Measurements from ENCODE around the gene PTGER4.

The PTGER4 gene

DNA sequence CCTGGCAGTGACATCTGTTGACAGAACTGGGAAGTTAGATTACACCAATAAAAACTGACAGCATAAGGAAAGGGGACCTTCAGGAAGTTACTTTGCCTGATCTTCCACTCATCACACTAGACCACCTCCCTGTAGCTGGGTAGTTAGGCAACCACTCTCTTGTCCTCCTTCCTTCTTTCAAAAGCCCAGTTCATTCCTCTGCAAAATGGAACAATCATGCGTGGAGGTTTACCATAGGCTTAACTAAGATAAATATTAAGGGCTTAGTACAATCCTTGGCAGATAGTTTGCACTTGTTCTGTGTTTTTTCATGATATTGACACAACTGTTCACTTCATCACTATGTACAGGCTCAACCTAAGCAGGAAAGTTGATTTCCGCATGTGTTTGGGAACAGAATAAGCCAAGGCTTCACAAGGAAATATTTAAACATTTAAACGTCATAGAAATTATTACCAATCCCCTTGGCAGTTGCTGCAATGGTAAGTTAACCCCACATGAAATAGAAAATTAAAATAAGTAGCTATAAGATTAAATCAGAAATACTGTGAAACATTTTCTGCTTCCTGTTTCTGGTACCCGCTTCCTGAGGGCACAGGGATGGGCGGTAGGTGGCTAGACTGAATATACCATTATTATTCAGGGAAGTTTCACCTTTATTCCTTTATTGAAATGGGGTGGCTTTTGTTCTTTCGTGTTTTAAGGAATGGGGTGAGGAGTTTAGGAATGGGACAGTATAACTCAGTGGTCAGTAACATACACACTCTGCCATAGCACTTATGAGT, 9.9 kb upstream of the PTGER4 start:
- no peak for DNase-seq (ENCODE audit: low read depth, low spot score)

DNA sequence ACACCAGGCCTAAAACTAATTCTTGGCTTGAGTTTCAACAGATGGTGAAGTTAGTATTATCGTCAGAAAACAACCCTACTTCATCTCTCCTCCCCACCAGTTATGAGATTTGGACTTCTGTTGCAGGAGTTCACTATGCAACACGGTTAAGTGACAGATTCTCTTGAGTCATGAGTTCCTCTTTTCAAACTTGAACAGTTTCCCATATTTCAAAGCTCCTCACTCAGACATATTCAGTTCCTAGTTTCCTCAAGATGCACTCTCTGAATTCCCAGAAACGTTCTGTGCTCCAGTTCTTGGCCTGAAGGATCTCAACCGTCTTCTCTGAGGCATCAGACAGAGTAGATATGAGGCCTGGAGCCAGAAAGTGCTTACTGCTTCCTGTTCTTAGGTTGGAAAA, 7.3 kb upstream of the PTGER4 start:
- no peak for DNase-seq (ENCODE audit: low read depth, low spot score)

DNA sequence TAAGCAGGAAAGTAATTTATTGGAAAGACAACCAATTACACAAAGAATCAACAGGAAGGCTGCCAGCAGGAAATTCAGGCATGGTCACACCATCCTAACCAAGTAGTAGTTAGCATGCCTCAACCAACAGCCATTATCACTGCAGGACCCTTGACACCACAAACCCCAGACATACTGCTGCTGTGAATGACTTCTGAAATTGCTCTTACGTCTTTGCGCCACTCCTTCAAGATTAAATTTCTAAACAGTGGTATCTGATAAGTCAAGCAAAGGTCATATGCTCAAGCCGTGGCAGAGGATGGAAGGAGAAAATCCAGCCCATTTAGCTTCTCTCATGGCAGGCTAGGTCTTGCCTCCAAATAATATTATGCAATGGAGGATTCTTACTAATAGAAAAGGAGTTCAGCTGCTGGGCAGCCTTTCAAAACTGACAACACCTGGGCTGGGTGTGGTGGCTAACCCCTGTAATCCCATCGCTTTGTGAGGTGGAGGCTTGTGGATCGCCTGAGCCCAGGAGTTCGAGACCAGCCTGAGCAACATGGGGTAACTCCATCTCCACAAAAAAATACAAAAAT, 5.0 kb upstream of the PTGER4 start:
- DNase-seq (ENCODE audit: low read depth, low spot score), result no peak

DNA sequence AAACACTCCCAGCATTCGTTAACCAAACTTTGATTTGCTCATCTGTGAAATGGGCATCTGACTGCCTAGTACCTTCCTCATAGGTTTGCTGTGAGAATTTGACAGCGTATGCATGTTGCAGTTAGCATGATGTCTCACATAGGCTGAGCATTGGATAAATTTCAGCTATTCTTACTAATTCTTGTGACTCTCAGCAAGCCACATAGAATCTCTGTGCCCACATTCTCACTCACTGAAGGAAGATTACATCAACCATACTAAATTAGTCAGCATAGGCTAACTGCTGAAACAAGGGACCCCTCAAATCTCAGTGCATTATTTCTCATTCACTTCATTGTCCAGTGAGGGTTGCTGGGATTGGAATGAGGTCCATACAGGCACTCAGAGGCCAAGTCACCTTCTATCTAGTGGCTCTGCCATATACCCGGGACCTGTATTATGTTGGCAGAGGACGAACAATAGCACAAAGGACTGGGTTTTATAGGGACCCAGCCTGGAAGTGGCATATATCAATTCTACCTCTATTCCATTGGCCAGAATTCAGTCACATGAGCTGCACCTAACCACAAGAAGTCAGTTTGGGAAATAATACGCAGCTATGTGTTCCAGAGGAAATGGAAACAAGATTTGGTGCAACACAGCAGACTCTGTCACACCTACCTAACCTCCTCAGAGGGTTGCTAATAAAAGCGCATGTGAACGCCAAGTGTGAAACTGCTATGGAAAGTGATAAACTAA, 4.2 kb upstream of the PTGER4 start:
- no peak for DNase-seq (ENCODE audit: low read depth, low spot score)

DNA sequence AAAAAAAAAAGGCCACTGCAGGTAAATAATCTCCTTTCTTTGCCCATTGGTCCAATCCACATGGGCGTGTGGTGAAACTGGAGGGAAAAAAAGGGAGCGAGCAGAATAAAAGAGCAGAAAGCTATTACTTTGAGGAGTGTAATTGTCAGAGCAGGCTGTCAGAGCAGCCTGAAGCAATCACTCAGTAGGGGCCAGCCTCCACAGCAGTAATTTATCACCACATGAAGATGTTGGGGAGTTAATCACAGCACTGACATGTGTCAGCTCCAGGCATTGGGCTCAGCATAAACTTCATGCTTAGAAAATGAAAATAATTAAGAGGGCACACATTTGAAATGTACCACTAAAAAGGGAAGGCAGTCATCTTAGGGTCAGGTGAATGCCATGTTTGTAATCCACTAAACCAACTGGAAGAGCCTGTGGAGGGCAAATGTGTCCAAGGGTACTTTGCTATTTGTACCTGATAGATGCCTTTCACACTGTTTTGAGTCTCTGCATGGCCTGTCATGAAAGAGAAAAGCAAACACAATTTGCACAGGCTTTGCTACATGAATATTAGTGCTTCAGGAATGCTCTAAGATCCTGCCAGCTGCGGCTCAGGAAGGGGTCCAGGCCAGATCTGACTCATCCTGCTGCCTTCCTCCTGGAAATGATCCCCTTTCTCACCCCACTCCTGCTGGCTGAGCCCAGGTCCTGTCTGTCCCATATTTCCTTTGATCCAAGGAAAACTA, 2.9 kb upstream of the PTGER4 start:
- DNase-seq (ENCODE audit: low read depth, low spot score), result peak; percentile 69

DNA sequence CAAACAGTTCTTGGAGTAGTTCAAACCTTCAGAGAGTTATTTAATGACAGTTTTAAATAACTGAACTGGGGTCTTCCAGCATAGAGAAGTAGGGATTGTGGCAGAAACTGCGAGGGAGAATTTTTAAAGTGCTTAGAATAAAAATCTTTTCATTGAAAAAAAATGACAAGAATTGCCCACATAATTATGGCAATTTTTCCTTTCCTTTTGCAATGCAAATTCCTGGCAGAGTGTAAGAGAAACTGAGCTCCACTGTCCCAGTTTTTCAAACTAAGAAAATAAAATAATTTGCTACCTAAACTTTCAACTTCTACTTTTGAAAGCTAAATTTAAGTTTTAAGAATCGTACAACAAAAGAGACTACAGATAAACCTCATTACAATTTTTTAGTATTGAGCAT, 2.3 kb upstream of the PTGER4 start:
- no peak for DNase-seq (ENCODE audit: low read depth, low spot score)

DNA sequence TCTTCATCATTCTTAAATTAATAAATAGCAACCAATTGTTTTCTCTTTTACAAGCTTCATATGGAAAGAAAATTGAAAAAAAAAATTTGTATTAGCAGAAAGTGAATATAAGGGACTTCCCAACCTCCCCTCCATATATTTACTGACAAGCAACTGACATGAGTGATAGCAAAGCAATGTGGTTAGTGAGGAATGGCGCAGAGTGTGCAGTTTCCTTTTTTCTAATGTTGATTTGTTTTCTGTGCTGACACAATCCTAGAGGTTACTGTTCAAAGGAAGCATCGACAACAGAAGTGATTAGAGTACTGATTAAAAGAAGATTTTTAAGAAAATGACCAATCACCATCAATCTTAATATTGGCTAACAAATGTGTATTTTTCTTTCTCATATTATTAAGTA, 1.7 kb upstream of the PTGER4 start:
- DNase-seq (ENCODE audit: low read depth, low spot score), result no peak

DNA sequence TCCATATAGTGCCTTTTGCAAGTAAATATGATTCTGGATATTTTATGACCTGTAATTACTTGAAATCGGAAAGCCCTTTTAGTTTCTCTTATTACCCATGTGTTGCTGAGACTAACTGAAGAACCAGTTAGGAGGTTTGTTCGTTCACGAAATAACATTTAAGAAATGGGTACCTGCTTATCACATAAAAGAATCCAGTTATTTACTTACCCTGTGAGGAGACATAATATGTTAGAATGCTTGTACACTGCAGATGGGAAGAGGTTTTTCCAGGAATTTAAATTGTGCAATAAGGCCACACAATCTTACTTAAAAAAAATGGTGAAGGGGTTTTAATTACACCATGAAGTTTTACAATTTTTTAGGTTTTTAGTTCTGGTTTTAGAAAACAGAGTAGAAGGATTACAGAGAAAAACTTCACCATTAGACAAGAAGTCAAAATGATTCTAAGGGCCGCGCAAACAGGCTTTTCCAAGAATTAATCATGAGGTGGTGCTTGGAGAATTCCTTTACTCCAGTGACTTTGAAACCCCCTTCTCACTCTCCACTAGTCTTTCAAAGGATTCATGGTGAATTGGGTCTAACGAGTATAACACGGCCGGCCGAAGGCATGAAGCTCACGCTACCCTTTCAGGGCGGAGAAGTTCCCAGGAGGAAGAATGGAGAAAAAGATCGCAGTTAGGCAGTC, 1.1 kb upstream of the PTGER4 start:
- DNase-seq (ENCODE audit: low read depth, low spot score), result no peak

DNA sequence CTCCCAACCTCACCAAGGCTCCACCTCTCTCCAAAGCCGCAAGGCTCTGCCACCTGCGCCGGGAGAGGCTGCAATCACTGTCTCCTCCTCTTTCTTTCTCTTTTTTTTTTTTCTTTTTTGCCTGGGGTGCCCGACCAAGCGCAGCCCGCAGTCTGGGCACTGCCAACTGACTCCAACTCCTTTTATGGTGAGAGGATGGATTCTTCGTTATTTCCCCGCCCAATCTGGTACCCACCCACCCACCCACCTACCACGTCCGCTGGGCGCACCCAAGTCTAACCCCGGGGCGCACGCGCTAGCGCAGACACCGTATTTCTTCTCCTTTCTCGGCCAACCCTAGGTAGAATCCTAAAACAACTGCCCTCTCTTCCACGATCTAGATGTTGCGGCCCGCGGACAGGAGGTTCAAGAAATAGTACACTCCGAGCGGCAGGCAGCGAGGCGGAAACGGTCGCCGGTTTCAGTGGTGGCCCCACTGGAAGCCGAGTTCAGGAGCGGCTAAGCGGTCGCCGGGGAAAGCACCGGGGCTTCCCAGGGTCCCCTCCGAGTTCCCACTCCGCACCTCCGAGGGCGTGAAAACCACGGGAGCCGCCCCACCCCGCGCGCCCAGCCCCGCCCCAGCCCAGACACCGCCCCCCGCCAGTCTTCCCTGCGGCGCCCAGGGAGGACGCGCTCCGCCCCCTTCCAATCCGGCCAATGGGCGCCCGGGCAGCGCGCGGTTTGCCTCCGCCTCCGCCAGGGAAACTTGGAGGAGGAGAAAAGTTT, 385 bp upstream of the PTGER4 start:
- DNase-seq (ENCODE audit: low read depth, low spot score), result peak; percentile 86

DNA sequence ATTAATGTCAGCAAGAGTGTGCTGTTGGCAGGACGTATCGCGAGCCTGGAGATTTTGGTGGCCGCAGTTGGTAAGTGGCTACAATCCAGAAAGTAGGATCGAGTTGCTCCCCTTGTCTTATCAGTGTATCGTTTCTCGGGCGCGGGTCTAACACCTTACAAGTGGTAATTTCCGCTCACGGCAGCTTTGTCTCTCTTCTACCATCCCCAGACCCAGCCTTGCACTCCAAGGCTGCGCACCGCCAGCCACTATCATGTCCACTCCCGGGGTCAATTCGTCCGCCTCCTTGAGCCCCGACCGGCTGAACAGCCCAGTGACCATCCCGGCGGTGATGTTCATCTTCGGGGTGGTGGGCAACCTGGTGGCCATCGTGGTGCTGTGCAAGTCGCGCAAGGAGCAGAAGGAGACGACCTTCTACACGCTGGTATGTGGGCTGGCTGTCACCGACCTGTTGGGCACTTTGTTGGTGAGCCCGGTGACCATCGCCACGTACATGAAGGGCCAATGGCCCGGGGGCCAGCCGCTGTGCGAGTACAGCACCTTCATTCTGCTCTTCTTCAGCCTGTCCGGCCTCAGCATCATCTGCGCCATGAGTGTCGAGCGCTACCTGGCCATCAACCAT, 1.1 kb downstream of the PTGER4 start:
- no peak for DNase-seq (ENCODE audit: low read depth, low spot score)

DNA sequence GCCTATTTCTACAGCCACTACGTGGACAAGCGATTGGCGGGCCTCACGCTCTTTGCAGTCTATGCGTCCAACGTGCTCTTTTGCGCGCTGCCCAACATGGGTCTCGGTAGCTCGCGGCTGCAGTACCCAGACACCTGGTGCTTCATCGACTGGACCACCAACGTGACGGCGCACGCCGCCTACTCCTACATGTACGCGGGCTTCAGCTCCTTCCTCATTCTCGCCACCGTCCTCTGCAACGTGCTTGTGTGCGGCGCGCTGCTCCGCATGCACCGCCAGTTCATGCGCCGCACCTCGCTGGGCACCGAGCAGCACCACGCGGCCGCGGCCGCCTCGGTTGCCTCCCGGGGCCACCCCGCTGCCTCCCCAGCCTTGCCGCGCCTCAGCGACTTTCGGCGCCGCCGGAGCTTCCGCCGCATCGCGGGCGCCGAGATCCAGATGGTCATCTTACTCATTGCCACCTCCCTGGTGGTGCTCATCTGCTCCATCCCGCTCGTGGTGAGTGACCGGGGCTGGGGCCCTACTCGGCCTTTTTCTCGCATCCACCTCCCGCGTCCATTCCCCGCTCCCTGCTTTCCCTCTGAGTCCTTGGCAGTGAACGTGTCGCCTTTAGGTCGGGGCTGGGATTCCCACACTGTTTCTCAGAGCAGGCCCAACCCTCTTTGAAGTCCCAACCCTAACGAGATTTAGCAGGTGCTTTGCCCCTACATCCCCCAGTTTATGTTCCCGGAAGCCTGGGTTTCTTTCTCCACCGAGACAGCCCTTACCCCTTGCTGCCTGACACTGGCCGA, 1.8 kb downstream of the PTGER4 start:
- no peak for DNase-seq (ENCODE audit: low read depth, low spot score)

DNA sequence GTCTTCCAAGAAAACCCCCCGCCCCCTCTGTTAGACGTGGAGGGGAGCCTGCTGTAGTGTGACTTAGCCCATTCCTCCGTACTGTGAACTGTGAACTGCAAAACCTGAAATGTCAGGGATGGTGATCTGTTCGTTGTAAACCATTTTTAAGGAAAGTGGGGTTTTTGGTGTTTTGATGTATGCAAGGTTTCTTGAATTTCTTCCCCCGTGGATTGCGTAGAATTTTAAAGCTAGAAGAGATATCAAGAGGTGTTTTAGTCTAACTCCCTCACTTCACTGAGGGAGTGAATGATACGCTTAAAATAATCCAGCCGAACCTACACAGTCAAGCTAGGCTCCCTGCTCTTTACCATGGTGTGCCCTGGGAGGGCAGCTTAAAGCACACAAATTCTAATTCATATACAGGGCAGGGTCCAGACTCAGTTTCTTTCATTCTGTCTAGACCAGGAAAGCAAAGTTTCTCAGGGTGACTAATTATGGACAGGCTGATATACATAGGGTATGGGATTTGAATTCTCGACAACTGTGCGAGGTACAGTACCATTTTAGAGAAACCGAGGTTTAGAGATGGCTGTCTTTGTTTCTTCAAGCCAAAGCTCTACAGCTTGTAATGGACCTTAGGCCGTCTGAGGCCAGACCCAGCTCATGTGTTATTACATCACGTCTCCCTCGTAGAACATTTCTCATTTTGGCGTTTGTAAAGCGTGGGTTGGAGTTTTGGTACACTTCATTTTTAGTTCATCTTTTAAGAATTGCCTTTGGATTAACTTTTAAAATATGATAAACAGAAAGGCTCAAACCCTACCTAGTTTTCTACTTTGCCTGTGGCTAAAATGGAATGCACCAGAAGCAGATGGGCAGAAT, 2.7 kb downstream of the PTGER4 start:
- DNase-seq (ENCODE audit: low read depth, low spot score), result no peak

DNA sequence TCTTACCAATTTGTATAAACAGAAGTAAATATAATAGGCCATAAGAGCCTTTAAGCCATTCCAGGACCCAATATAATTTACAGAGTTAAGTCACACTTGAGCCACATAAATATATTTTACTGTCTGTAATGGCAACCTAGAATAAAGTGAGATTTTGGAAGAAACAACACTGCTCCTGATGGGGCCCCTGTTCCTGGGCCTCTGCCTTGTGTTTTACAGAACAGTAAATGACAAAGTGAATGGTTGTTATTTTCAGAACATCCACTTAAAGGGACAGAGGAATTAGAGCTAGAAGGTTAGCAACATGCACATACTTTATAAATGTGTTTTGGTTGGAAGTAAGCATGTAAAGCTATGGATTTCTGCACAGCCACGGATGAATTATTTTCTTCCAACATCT, 3.6 kb downstream of the PTGER4 start:
- DNase-seq (ENCODE audit: low read depth, low spot score), result no peak

DNA sequence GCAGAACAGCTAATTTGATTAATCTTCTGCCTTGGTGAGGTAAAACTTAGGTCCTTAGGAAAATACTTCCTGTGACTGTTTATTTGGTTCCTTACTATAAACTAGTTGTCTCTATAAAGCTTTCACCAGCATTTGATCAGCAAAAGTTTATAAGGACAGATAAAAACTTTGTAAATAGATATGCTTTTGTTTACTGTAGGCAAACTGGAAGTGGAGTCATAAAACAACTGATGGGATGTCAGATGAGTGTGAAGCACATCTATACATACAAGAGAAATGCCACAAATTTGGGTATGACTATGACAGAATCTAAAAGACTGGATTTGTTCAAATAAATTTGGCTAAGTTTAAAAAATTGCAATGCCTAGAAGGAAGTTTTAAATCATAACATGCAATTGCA, 5.5 kb downstream of the PTGER4 start:
- DNase-seq (ENCODE audit: low read depth, low spot score), result no peak

DNA sequence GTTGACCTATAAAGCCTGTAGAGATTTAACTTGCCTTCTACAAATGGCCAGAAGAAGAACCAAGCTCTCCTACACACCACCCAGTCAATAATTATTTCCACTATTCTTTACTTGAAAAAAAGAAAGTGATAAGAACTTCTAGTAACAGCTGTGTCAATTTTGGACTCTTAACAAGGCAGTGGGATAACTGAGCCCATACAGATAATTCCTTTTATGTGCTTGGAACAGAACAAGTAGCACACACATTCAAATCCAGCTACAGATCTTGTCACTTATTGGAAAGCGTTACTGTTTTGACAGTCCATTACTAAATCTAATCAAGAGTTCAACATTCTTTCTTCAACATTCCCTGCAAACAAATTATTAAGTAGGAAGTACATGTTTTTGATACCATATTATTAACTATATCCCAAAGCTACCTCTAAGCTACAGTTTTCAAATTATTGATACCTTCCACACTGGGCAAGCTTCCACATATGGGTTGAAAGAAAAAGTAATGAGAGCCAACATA, 6.3 kb downstream of the PTGER4 start:
- no peak for DNase-seq (ENCODE audit: low read depth, low spot score)

DNA sequence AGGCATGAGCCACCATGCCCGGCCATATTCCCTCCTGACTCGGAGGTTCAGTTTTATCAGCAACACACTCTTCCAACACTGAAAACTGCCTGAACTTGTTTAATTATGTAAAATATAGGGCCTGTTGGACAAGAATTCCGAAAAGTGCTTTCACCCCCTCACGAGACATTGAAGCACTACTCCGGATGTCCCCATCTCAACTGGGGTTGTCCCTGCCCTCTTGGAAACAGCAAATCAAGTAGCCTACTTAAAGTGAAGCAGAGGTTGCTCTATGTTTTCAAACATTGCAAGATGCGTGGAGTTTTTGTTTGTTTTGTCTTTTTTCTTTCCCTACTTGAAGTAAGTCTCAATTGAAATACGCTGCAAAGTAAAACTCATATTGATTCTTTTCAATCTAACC, 7.6 kb downstream of the PTGER4 start:
- DNase-seq (ENCODE audit: low read depth, low spot score), result no peak

DNA sequence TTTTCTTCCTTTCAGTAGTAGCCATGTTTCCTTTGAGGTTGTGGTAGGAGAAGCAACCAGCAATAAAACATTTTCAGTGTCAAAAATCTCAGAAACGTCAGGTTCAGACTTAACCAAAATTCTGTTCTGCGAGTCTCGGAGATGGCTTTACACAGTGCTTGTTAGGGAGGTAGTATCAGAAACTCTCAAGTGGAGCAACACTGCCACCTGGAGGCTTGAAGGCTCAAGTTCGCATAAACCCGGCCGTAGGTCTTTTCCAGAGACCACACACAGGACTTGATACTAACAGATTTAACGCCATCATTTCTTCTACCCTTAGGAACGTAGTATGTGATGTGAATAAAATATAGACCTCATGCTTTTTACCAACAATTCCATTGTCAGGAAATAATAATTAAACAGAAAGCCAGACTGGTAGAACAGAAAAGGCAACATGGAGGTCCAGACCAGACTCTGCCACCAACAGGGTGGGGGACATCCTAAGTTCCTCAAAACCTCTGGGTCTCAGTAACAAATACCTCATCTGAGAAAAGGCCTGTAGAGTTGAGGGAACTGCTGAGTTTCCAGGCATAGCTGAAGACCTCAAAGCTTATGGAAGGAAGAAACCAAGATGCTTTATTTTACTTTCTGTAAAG, 8.5 kb downstream of the PTGER4 start:
- DNase-seq (ENCODE audit: low read depth, low spot score), result peak; percentile 84

DNA sequence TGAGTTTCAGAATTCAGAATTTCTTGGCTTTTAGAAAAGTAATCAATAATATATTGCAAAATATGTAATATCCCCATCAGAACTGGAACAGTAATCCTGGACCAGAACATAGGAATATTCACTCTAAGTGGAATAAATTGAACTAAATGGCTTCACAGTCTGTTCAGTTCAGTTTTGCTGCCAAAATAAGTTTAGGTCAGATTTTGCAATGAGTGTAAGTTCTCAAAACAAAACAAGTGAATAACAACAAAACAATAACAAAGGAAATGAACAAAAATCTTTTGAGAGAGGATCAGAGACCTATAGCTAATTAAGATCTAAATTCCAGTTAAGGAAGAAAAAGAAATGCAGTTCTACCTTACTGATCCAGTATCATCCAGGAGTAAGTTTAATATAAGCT, 9.3 kb downstream of the PTGER4 start:
- DNase-seq (ENCODE audit: low read depth, low spot score), result no peak
